GM12891 (cell line): ENCODE measurements around the gene SRSF4.
"Not testable (repeated sequence)": the region's sequence is repeated elsewhere in the genome, so short reads cannot be mapped to it uniquely, and the experiment has no call there.

Experiments used
- DNase-seq: peaks from one replicate; pipeline ENCODE4 v3.0.0; 2011; ENCODE audit warnings: low spot score; ENCODE audit not compliant: insufficient read length
- FAIRE-seq: peaks from 2 replicates; lab custom pipeline; 2011; peaks lifted over from hg19 to GRCh38; lab: Jason Lieb, UNC
- PAX5 ChIP-seq: IDR thresholded peaks from 2 replicates; pipeline ENCODE4 v1.6.1; 2011; ENCODE audit warnings: low read length, moderate library complexity, mild to moderate bottlenecking; ENCODE audit not compliant: insufficient read depth, severe bottlenecking
- POLR2A ChIP-seq: IDR thresholded peaks from 2 replicates; pipeline ENCODE4 v1.6.1; 2011; ENCODE audit warnings: low read depth, low read length, control low read depth
- POLR2AphosphoS5 ChIP-seq: IDR thresholded peaks from 2 replicates; pipeline ENCODE4 v1.6.1; 2011; ENCODE audit warnings: low read depth, low read length, control low read depth
- POU2F2 ChIP-seq: IDR thresholded peaks from 2 replicates; pipeline ENCODE4 v1.6.1; 2011; ENCODE audit warnings: low read depth, mild to moderate bottlenecking, control low read depth, low read length, moderate library complexity
- SPI1 ChIP-seq: IDR thresholded peaks from 2 replicates; pipeline ENCODE4 v1.6.1; 2011; ENCODE audit warnings: low read depth, low read length, control low read depth
- TAF1 ChIP-seq: IDR thresholded peaks from 2 replicates; pipeline ENCODE4 v1.6.1; 2011; ENCODE audit warnings: low read depth, low read length, control low read depth

SRSF4 gene

DNA sequence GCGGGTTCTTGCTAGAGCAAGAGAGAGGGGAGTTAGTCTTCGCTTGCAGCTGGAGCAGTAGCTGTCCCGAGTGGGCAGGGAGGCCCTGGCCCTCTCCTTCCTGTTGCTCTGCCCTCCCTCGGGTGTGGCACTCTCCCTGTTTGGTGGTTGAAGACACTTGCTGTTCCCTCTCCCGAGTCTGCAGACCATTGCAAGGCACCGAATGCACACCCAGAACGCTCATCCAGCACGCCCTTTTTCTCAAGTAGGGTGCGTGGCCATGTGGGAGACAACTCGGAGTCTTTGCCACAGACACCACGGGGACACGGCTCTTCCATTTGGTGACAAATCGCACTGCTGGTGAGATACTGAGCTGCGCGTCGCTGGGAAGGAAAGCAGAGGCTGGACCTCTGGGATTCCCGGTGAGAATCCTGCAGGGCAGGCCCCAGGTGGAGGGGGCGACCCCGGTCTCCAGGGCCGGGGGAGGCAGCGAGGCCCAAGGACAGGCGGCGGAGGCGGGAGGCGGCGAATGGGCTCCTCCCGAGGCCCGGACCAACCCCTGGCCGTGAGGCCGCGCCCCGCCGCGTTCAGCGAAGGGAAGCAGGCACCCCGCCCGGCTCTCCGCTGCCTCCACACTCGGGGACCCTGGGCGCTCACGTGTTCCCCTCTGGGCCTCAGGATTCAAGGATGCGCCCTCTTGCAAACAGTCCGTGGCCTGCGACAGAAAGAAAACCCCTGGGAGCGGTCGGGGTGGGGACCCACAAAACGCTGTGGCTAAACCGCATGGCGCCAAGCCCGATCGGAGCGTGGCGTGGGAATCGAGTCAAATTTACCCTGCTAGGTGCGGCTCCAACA lies 47.6 kb downstream of the SRSF4 start:
- TF ChIP-seq POU2F2, result no peak
- no peak for TF ChIP-seq POLR2A
- TF ChIP-seq POLR2AphosphoS5, result no peak
- TF ChIP-seq TAF1, result no peak
- TF ChIP-seq SPI1, result no peak
- no peak for FAIRE-seq
- peak; percentile 68 for DNase-seq

DNA sequence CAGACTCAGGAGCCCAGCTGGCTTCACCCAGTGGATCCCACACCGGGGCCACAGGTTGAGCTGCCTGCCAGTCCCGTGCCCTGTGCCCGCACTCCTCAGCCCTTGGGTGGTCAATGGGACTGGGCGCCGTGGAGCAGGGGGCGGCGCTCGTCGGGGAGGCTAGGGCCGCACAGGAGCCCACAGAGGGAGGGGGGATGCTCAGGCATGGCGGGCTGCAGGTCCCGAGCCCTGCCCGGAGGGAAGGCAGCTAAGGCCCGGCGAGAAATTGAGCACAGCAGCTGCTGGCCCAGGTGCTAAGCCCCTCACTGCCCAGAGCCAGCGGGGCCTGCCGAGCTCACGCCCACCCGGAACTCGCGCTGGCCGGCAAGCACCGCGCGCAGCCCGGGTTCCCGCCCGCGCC lies 50.6 kb downstream of the SRSF4 start:
- FAIRE-seq, DNase-seq: not testable (repeated sequence)

DNA sequence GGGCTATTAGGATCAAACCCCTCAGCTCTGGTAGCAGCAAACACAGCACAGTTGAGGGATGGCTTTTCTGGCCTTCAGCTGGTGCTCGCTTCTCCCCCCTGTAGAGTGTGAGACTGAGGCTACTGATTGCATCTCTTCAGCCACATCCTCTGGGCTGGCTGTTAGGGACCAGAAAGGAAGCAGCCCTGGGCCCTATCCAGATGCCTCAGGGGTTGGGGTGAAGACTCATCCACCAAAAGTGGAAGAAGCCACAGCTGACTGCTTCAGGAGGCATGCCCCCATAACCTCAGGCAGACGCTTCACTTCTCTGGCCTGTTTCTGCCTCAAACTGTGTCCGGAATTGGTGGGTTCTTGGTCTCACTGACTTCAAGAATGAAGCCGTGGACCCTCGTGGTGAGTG lies 51.8 kb downstream of the SRSF4 start:
- FAIRE-seq, result no peak

DNA sequence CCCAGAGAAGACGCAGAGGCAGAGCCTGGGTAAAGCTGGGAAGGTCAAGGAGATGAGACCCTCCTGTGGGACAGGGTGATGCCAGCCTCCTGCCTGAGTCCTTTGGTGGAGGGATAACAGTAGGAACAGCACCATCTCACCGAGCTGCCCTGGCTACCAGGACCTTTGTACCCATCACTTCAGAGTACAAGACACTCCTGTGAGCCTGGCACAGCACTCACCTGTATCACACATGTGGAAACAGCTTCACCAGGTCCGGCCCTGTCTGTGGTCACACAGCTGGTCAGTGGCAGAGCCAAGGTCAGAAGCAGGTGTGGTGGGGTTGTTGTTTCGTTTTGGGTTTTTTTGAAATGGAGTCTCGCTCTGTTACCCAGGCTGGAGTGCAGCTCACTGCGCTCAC lies 53.0 kb downstream of the SRSF4 start:
- FAIRE-seq, result no peak
- TF ChIP-seq TAF1, result no peak
- TF ChIP-seq POLR2AphosphoS5, result no peak
- no peak for TF ChIP-seq SPI1
- TF ChIP-seq PAX5, result no peak
- no peak for TF ChIP-seq POU2F2
- TF ChIP-seq POLR2A, result no peak
- DNase-seq, result no peak

More for the DNA sequence above, 51.8 kb downstream of the SRSF4 start:
- DNase-seq, result no peak
- TF ChIP-seq POLR2A (no peak), POLR2AphosphoS5 (no peak), TAF1 (no peak), PAX5 (no peak), SPI1 (no peak), POU2F2 (no peak)

DNA sequence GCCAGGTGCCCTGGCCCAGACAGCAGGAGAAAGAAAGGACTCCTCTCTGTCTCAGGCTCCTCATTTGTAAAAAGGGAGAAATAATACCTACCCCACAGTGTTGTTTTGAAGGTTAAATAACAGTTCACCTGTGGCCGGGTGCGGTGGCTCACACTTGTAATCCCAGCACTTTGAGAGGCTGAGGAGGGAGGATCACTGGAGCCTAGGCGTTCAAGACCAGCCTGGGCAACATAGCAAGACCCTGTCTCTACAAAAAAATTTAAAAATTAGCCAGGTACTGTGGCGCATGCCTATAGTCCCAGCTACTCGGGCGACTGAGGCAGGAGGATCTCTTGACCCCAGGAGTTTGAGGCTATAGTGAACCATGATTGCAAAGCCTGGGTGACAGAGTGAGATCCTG lies 55.5 kb downstream of the SRSF4 start:
- TF ChIP-seq SPI1, result no peak
- no peak for TF ChIP-seq PAX5
- no peak for TF ChIP-seq POLR2AphosphoS5
- no peak for TF ChIP-seq TAF1
- no peak for TF ChIP-seq POU2F2
- TF ChIP-seq POLR2A, result no peak
- FAIRE-seq, result no peak
- no peak for DNase-seq

DNA sequence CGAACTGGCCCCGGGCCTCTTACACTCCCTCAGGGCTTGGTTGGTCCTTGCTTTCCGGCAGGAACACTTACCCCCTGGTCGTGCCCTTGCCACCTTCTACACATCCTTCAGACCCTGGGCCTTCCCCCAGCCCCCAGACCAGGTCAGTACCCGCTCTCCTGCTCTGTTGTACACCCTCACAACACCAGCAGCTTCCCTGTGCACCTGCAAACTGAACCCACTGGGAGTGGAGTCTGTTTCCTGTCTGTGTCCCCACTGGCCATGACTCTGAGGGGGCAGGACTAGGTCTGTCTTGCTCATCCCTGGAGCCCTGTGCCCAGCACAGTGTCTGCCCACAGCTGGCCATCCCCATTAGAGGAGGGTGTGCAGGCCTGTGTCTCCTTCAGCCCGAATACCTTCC lies 55.9 kb downstream of the SRSF4 start:
- FAIRE-seq (no peak), DNase-seq (no peak)
- TF ChIP-seq SPI1 (no peak), POLR2A (no peak), PAX5 (no peak), TAF1 (no peak)

DNA sequence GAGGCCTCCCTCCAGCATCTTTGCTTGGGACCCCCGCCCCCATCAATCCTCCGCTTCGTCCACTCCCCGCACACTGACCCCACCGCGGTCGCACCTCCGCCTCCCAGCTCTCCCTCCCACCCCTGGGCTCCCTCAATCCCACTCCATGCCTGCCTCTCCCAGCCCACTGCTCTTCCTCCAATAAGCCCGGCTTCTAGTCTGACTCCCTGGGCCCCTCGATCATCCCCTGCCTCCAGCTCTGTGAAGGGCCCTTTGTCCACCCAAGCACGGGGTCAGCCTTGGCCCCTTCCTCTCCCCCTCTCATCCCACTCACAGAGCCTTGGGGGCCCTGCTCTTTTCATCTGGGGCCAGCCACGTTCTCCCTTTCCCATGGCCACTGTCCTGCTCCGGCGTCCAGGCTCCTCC lies 56.5 kb downstream of the SRSF4 start:
- no peak for TF ChIP-seq TAF1
- TF ChIP-seq PAX5, result no peak
- TF ChIP-seq POLR2AphosphoS5, result no peak
- no peak for TF ChIP-seq POLR2A
- no peak for TF ChIP-seq POU2F2
- no peak for TF ChIP-seq SPI1
- DNase-seq (no peak), FAIRE-seq (no peak)

DNA sequence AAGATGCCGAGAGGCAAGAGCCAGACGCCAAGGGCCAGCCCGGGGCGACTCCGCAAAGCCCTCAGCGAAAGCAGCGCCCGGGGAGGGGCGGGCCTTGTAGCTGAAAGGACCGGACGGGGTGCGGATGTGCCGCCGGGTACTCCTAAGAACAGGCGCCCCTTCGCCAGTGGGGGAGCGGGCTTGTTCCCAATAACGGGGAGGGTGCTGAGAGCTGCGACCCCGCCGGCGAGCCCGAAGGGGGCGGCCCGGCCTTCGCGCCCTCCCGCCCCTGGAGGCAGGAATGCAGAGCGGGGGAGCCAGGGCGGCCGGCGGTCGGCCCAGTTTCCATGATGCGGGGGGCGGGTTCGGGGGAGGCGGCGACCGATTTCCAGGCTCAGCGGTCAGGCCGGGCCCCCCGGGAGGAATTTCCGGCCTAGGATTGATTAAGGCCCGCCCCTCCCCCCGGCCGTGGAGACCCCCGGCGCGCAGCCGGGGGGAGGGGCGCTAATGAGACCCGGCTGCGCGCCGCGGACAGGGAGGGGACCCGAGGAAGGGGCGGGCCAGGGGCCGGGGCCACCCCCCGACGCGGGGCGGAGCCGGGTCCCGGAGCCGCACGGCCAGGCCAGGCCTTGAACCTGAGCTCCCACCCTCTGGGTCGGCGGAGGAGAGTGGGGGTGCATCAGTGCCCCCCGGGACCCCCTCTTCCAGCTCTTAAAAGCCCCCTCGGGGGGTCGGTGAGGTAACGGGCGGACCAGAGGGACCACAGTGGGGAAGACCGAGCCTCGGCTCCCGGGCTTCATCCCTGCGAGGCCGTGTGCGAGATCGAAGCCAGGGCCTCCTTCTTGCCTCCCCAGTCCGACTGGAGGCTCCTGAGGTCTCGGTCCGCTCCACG lies 57.1 kb downstream of the SRSF4 start:
- FAIRE-seq (peak; percentile 23), DNase-seq (peak; percentile 64)

DNA sequence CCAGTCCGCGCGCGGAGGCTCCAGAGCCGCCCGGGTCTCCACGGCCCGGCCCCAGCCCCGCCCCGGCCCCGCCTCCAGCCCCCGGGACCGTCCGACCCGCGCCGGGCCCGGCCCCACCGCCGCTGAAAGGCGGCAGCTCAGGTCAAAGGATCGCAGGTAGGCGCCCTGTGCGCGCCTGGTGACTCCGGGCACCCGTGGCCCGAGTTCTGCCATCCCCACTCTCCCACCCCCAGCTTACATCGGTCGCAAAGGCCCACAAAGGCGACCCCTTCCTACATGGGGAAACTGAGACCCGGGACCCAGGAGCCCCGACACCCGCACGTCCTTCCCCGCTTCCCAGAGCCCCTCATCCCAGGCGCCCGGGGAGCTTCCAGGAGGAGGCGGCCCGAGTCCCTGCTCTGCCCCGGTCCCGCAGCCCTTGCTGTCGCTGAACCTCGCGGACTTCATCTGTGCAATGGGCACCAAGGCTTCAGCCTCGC lies 57.8 kb downstream of the SRSF4 start, which contains the start of gene TMEM200B:
TSS of gene TMEM200B (minus strand) at position 17 of the 479 bp plus-strand sequence. CDS start 2,075 bp downstream, outside the sequence.
- TF ChIP-seq PAX5 (no peak), POU2F2 (no peak), TAF1 (no peak), SPI1 (no peak), POLR2A (no peak), POLR2AphosphoS5 (no peak)
- DNase-seq, result no peak

More for the DNA sequence above, 57.1 kb downstream of the SRSF4 start:
- TF ChIP-seq POU2F2 (no peak), SPI1 (no peak), POLR2AphosphoS5 (no peak), TAF1 (no peak), POLR2A (no peak), PAX5 (no peak)

DNA sequence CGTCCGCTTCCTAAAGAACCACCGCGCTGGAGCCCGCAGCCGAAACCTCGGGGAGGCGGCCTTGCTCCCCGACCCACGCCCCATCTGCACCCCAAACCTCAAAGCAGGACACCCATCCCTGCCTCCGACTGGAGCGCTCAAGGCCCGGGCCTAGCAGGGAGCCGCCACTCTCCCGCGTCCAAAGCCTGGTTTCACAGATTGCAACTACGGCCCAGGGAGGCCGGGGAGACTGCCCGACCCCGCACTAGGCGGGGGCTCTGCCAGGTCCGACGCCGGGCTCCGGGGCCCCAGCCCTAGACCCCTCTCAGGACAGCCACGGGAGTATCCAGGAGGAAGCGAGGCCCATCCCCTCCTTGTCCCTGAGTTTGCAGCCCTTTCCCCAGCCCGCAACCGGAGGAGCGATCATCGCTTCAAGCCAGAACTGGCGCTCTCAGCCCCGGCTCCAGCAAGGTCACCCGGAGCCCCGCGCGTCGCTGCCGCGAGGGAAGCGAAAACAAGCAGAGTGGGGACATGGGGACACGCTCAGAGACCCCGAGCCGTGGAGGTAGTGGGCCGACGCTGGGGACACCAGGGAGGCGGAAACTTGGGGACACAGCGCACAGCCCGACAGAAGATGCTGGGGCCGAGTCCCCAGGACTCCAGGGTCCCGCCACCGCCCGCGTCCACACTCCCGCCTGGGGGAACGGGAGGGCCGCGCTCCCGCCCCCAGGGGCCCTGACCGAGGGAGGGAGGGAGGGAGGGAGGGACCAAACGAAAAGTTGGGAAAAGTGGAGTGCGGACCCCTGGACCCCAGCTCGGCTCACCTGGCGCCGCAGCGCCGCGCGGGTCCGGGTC lies 58.4 kb downstream of the SRSF4 start:
- no peak for DNase-seq
- FAIRE-seq, result no peak

More for the DNA sequence above, 57.8 kb downstream of the SRSF4 start, which contains the start of gene TMEM200B:
- no peak for FAIRE-seq

More for the DNA sequence above, 58.4 kb downstream of the SRSF4 start:
- TF ChIP-seq TAF1, result no peak
- TF ChIP-seq SPI1, result no peak
- no peak for TF ChIP-seq POU2F2
- TF ChIP-seq PAX5, result no peak
- no peak for TF ChIP-seq POLR2A
- no peak for TF ChIP-seq POLR2AphosphoS5
